ENCODE data around the gene DYNLL2. TPM values are rescaled to one million over a fixed set of nuclear protein-coding genes. Genes with fewer than 3 reads are reported as not detected.

Gene DYNLL2
- total and polyA plus RNA-seq, 9 of the 15 experiments (the other 6 are each of a cell fraction or from before 2014, with no cell fraction given) = 1.8 to 24.5 (median 13.0) TPM

DNA sequence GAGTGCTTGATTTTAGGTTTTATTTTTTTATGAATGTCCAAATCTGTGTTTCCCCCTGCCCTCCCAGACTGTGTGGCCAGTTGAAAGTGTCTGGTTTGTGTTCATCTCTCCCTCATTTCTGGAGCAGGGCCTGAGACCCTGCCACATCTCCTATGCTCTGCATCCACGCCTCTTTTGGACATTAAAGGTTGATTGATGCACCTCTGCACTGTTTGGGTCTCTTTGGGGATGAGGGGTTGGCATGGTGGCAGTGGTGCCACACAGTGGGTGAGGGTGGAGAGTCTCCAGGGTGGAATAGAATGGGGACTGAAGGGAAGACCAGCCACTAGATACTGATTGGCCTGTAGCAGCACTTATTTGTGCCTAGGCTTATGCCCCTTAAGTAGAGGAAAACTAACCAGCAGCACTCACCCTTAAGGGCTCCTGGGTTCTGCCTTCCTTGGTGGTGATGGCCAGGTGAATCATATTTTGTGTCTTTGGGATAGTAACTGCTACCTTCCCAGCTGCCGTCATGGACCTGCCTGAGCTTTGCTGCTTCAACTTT is 7.9 kb downstream of the DYNLL2 start (continued):
- TF ChIP-seq HDAC3 (IDR thresholded peaks at IDR 0.05; ENCODE audit: borderline replicate concordance, partially characterized antibody) (no peak), FOSL1 (tag; conservative IDR thresholded peaks at IDR 0.05) (no peak), BACH1 (tag; IDR thresholded peaks at IDR 0.05) (no peak), FOXJ2 (tag; IDR thresholded peaks at IDR 0.05) (no peak), FOXK1 (CRISPR knock-in tag; IDR thresholded peaks at IDR 0.05; ENCODE audit: borderline replicate concordance) (no peak), BMI1 (IDR thresholded peaks at IDR 0.05; ENCODE audit: low read length) (no peak)
- TF ChIP-seq, protein P1, sequence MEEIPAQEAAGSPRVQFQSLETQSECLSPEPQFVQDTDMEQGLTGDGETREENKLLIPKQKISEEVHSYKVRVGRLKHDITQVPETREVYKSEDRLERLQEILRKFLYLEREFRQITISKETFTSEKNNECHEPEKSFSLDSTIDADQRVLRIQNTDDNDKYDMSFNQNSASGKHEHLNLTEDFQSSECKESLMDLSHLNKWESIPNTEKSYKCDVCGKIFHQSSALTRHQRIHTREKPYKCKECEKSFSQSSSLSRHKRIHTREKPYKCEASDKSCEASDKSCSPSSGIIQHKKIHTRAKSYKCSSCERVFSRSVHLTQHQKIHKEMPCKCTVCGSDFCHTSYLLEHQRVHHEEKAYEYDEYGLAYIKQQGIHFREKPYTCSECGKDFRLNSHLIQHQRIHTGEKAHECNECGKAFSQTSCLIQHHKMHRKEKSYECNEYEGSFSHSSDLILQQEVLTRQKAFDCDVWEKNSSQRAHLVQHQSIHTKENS (CRISPR knock-in tag; IDR thresholded peaks at IDR 0.05) = no peak
- TF ChIP-seq, protein P2, sequence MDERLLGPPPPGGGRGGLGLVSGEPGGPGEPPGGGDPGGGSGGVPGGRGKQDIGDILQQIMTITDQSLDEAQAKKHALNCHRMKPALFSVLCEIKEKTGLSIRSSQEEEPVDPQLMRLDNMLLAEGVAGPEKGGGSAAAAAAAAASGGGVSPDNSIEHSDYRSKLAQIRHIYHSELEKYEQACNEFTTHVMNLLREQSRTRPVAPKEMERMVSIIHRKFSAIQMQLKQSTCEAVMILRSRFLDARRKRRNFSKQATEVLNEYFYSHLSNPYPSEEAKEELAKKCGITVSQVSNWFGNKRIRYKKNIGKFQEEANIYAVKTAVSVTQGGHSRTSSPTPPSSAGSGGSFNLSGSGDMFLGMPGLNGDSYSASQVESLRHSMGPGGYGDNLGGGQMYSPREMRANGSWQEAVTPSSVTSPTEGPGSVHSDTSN (CRISPR knock-in tag; IDR thresholded peaks at IDR 0.05; ENCODE audit: low read depth) = no peak
- TF ChIP-seq, protein P2 (tag; conservative IDR thresholded peaks at IDR 0.05; ENCODE audit: low read depth) = no peak
